ENCODE data around the gene ST3GAL3. TPM values are rescaled to one million over a fixed set of nuclear protein-coding genes. Genes with fewer than 3 reads are reported as not detected.
A peak's percentile ranks its signal among the peaks of the same experiment; 100 is the strongest.
"Not testable (repeated sequence)": the region's sequence is repeated elsewhere in the genome, so short reads cannot be mapped to it uniquely, and the experiment has no call there.

Gene ST3GAL3
- total RNA-seq, 1 donor, result 16.8 TPM

DNA sequence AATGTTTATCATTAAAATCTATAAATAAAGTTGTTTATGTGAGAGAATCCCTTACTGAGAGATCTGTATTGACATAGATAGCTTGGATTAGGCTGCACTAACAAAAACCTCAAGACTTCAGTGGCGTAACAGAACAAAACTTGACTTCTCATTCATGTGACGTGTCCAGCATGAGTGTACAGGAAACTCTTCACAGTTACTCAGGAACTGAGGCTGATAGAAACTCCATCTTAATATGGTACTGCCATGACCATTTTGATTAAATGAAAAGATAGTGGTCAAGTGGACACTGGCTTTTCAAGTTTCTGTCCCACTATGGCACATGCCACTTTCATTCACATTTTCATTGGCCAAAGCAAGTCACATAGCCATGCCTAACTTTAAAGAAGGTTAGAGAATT is 3.7 kb downstream of the ST3GAL3 start:
- TF ChIP-seq, protein P1, sequence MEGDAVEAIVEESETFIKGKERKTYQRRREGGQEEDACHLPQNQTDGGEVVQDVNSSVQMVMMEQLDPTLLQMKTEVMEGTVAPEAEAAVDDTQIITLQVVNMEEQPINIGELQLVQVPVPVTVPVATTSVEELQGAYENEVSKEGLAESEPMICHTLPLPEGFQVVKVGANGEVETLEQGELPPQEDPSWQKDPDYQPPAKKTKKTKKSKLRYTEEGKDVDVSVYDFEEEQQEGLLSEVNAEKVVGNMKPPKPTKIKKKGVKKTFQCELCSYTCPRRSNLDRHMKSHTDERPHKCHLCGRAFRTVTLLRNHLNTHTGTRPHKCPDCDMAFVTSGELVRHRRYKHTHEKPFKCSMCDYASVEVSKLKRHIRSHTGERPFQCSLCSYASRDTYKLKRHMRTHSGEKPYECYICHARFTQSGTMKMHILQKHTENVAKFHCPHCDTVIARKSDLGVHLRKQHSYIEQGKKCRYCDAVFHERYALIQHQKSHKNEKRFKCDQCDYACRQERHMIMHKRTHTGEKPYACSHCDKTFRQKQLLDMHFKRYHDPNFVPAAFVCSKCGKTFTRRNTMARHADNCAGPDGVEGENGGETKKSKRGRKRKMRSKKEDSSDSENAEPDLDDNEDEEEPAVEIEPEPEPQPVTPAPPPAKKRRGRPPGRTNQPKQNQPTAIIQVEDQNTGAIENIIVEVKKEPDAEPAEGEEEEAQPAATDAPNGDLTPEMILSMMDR (IDR thresholded peaks at IDR 0.05; ENCODE audit: insufficient read depth, low read depth, low read length), result no peak
- peak; percentile 91 for DNase-seq (ENCODE audit: low read depth)
- no peak overlapping the region for H3K4me3 ChIP-seq (ENCODE audit: low read depth, low read length)

DNA sequence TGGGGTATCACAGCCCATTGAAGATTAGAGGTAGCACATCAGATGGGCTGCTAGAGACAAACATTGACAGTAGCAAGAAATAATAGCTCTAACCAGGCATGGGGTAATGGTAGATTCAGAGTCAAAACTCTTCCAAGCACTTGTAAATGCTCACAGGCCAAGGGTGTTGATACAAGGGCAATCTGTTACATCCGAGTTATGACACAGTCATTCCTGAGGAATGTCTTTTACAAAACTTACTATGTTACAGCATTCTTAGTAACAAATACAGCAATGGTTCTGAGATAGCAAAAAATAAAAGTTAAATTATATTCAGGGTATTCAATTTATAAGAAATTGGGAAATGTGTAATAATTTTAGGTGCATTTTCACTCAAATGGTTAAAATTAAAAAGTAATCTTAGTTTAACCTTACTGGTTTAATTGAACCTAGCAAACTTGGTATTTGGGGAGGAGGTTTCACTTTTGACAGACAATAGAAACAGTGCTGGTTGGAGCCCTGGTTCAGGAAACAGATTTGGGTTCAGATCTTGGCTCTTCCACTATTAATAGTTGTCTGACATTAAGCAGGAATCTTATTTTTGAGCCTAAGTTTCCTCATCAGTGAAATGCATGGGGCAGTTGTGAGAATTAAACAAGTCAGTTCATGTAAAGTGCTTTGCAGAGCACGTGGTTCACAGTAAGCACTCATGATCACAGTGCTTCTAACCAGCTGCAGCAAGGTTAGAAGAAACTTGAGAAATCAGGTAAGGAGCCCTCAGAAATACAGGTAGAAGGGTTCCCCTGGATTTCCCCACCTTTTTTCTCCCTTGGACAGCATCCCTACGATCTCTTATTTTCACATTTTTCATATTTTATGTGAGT is 4.4 kb downstream of the ST3GAL3 start:
- peak; percentile 85 for DNase-seq (ENCODE audit: low read depth)
- TF ChIP-seq, protein P1 (IDR thresholded peaks at IDR 0.05; ENCODE audit: insufficient read depth, low read depth, low read length), result no peak
- no peak overlapping the region for H3K4me3 ChIP-seq (ENCODE audit: low read depth, low read length)

DNA sequence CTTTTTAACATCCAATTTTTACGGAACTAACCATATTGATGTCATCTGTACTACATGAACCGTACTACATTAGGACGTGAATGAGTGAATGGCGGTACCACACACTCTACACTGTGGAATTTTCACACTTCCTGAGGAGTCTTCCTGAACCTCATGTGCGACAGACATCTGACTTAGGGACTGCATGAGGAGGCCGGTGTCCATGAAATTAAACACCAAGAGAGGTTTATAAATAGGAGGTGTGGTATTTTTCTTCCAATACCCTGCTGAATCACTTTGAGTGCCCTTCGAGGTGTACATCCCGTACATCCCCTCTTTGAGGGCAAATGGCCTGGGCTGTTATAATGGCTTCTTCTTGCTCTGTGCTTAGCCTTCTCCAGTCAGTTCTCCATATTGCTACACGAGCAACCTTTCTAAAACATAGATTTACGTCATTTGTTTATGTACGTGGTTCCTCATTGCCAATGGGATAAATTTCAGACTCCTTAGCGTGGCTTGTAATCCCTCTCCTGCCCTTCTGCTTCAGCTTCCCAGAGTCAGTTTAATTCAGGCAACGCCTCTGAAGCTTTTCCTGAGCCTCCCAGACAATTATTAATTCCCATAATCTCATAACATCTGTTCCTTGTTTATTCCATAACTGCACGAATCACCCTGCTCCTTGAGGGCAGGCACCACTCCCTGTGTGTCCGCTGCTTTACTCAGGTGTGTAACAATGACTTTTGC is 9.4 kb downstream of the ST3GAL3 start:
- DNase-seq (ENCODE audit: low read depth), result peak; percentile 85
- TF ChIP-seq, protein P1 (IDR thresholded peaks at IDR 0.05; ENCODE audit: insufficient read depth, low read depth, low read length), result no peak
- no peak overlapping the region for H3K4me3 ChIP-seq (ENCODE audit: low read depth, low read length)

DNA sequence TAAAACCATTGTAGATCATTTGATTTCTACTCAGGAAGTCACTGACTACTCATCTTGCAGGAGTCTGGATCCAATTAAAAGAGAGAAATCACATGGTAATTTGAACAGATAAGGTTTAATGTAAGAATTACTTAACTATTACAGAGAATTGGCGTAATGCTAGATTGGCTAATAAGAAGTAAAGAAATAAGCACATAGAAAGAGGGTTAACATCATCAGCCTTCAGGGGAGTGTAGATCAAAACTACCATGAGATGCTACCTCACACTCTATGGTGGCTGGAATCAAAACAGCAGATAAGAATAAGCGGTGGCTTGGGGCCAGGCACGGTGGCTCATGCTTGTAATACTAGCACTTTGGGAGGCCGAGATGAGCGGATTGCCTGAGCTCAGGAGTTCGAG is 11.7 kb downstream of the ST3GAL3 start:
- no peak overlapping the region for H3K4me3 ChIP-seq (ENCODE audit: low read depth, low read length)
- TF ChIP-seq, protein P1 (IDR thresholded peaks at IDR 0.05; ENCODE audit: insufficient read depth, low read depth, low read length), result no peak

DNA sequence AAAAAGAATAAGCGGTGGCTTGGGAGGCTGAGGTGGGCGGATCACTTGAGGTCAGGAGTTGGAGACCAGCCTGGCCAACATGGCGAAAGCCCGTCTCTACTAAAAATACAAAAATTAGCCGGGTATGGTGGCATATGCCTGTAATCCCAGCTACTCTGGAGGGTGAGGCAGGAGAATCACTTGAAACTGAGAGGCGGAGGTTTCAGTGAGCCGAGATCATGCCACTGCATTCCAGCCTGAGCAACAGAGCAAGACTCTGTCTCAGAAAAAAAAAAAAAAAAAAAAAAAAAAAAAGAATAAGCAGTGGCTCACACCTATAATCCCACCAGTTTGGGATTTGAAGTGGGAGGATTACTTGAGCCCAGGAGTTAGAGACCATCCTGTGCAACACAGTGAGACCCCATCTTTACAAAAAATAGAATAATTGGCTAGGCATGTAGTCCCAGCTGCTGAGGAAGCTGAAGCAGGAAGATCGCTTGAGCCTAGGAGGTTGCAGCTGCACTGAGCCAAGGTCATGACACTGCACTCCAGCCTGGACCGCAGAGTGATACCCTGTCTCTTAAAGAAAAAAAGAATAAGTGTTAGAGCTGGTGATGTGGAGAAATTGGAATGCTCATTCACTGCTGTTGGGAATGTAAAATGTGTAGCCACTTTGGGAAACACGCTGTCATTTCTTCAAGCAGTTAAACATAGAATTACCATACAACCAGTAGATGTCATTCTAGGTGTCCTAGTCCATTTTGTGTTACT is 12.5 kb downstream of the ST3GAL3 start:
- not testable (repeated sequence) for H3K4me3 ChIP-seq (ENCODE audit: low read depth, low read length)
- peak; percentile 93 for DNase-seq (ENCODE audit: low read depth)

More for the DNA sequence above, 11.7 kb downstream of the ST3GAL3 start:
- peak; percentile 88 for DNase-seq (ENCODE audit: low read depth)

DNA sequence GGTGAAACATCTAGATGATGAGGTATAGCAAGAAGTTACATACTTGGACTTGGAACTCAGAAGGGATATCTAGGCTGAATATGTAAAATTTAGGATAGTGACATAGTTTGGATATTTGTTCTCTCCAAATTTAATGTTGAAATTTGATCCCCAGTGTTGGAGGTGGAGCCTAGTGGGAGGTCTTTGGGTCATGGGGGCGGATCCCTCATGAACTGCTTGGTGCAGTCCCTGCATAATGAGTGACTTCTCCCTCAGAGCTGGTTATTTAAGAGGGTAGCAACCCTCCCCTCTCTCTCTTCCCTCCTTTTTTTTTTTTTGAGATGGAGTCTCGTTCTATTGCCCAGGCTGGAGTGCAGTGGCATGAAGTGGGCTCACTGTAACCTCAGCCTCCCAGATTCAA is 15.5 kb downstream of the ST3GAL3 start:
- TF ChIP-seq, protein P1 (IDR thresholded peaks at IDR 0.05; ENCODE audit: insufficient read depth, low read depth, low read length), result no peak
- no peak for DNase-seq (ENCODE audit: low read depth)
- no peak overlapping the region for H3K4me3 ChIP-seq (ENCODE audit: low read depth, low read length)

Data from fibroblast of villous mesenchyme (primary cell).